GM18519 (cell line): ENCODE results near the gene ATXN7L3.
"Not testable (repeated sequence)": the region's sequence is repeated elsewhere in the genome, so short reads cannot be mapped to it uniquely, and the experiment has no call there.

Experiments used
- ATAC-seq: cut with Tn5 transposase; IDR thresholded peaks from one replicate; pipeline ENCODE4 v1.9.1; 2021; ENCODE audit warnings: mild to moderate bottlenecking, moderate library complexity; ENCODE audit not compliant: unreplicated experiment, low FRiP score

The ATXN7L3 gene

GRCh38 chr17:44176671-44177501 lies 22.8 kb downstream of the ATXN7L3 start:
- no peak for ATAC-seq

DNA sequence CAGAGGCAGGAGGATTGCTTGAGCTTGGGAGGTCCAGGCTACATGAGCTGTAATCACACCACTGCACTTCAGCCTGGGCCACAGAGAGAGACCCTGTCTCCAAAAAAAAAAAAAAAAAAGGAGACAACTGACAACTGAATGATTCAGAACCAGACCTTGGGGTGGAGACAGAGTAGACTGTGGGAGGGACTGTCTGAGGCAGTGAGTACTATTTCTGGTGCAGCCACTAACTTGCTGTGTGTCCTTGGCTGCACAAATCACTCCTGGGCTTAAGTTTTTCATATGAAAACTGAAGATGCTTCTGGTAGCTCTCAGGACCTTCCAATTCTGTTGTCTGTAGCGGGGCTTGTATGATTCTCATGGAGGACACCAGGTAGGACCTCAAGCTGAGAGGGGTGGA lies 23.4 kb downstream of the ATXN7L3 start:
- ATAC-seq: no peak

GRCh38 chr17:44174427-44174826 lies 25.3 kb downstream of the ATXN7L3 start:
- no peak for ATAC-seq

GRCh38 chr17:44171931-44172455 lies 27.7 kb downstream of the ATXN7L3 start:
- no peak for ATAC-seq

GRCh38 chr17:44170499-44171201 lies 29.0 kb downstream of the ATXN7L3 start, which contains the start of gene ASB16:
Gene ASB16, plus strand, starts transcription at chr17:44170704. Its CDS starts 86 bp downstream, at chr17:44170790.
- ATAC-seq: no peak

DNA sequence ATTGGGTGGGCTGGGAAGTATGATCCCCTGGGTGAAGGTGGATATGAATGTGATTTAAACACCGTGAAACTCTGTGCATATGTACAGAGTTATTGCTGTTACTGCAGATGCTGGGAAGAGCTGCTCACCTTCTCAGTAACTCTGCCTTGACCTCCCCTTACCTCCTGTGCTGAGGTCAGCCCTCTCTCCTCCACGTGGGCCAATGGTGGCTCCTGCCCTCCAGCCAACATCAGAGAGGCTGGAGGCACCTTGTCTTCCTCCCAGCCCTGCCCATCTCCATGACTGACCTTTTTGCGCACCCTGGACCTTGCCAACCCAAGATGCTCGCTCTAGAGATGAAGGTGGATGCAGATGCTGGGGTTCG lies 29.6 kb downstream of the ATXN7L3 start:
- ATAC-seq: no peak

DNA sequence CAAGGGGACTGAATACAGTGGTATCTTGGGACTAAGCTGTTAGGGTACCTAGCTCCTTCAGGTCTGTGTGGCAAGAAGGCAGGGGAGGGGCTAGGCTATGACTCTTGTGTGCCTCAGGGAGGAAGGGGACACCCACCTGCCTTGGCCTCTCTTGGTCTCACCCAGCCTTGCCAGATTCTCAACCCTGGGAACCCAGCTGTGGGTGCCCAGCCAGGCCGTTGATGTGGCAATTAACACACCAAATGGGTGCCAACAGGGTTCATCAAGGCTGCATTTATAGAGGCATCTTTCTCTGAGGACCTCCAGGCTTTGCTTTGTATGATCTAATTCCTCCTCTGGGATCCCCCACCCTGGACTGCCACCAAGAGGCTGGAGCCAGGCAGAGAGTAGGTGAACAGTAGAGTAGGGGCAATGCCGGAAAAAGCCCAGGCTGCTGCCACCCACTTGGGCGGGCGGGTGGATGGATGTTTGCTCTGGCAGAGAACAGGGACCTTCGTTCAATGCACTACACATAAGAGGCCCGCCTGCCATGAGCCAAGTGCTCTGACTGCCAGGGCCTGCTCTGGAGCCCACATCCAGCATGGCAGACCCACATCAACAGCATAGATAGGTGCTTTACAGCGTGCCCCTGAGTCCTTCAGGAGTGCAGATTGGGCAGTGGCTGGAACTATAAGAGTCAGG lies 32.4 kb downstream of the ATXN7L3 start:
- ATAC-seq: no peak

GRCh38 chr17:44164476-44164875 lies 35.2 kb downstream of the ATXN7L3 start:
- ATAC-seq: no peak

DNA sequence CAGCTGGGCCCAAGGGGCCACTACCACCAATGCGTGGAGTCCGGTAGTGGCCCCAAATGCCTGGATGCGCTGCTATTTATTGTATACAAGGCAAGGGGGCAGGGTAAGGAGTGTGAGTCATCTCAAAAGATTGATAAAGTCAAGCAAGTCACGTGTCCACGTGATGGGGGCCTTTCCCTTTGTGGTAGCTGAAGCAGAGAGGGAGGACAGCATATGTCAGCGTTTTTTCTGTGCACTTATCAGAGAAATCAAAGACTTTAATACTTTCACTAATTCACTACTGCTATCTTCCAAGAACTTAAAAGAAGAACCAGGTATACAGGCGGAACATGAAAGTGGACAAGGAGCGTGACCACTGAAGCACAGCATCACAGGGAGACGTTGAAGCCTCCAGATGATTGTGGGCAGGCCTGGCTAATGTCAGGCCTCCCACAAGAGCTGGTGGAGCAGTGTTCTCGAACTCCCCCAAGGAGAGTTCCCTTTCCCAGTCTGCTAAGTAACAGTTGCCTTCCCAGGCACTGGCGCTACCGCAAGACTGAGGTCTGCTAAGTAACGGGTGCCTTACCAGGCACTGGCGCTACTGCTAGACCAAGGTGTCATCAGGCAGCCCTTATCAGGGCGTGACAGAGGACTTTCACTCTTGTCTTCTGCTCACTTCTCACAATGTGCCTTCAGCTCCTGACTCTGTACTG lies 40.0 kb downstream of the ATXN7L3 start:
- no peak for ATAC-seq

- ATAC-seq: no peak
Observed at GRCh38 chr17:44155488-44155887, 44.2 kb downstream of the ATXN7L3 start.

- no peak for ATAC-seq
Observed at GRCh38 chr17:44152875-44153274, 46.8 kb downstream of the ATXN7L3 start.

- ATAC-seq: no peak
Observed at GRCh38 chr17:44149750-44150329, 49.8 kb downstream of the ATXN7L3 start.

GRCh38 chr17:44149066-44149465 lies 50.6 kb downstream of the ATXN7L3 start:
- not testable (repeated sequence) for ATAC-seq

DNA sequence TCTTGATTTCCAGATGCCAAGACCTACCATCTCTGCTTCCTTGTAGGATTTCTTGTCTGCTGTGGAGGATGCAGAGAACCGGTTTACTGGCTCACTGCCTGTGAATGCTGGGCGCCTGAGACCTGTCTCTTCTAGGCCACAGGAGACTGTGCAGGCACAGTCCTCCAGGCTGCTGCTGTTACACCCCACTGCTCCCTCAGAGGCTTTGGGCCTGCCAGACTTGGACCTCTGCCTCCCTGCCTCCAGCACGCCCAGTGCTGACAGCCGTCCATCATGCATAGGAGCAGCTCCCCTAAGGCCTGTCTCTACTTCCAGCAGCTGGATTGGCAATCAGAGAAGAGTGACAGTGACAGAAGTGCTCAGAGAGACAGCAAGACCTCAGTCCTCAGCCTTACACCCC lies 51.9 kb downstream of the ATXN7L3 start:
- no peak for ATAC-seq

DNA sequence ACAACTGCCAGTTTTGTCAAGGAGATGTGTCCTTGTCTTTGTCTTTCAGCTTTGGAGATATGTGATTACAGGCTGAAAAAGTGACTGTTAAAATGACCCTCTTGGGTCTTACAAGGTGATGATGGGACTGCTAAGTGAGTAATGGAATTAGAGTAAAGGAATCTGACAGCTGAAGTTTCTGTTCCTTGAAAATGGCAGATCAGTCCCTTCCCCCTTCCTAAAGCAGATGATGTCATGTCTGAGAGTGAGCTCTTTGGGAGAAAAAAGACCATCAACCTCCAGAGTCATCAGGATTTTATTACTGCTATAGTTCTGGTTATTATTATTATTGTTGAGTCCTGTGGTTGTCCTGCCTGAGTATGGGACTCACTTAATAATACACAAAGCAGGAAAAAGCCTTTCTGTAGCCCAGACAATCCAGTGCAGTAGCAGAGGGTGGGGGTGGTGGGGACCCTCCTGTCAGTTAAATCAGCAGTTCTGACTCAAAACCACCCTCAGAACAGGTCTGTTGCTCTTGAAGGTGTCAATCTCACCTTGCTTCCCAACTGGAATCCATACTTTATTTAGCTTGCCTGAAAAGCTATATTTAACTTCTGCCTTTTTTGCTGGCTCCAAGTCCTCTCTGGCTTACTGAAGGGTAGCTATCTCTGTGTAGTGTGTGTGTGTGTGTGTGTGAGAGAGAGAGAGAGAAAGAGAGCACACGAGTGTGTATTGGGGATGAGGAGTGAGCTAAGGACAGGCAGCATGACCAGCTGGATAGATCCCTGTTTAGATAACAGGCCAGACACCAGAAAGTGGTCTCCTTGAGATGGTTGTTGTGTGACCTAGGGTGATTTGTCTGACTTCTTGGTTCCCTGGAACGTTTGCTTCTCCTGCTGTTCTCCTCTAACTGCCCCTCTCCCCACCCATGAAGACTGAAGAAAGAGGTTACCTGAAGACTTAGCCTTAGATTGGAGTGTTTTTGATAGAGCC lies 53.0 kb downstream of the ATXN7L3 start:
- ATAC-seq: no peak

GRCh38 chr17:44144966-44145739 lies 54.5 kb downstream of the ATXN7L3 start:
- ATAC-seq: no peak

GRCh38 chr17:44143921-44144320 lies 55.8 kb downstream of the ATXN7L3 start:
- not testable (repeated sequence) for ATAC-seq
